Activated T-helper 2 cell treated with anti-CD3 and anti-CD28 coated beads, Interferon-gamma antibody, Interleukin-2, Interleukin-4, amounts not matched to agents 10 μg/mL and 5 μg/mL and 100 μg/mL, durations not matched to agents 14 hours and 24 hours and 36 hours (primary cell): Measurements from ENCODE around the gene RPSA. TPM values are rescaled to one million over a fixed set of nuclear protein-coding genes. Genes with fewer than 3 reads are reported as not detected.
"Not testable (repeated sequence)": the region's sequence is repeated elsewhere in the genome, so short reads cannot be mapped to it uniquely, and the experiment has no call there.

Experiments used
- DNase-seq: peaks from one replicate; pipeline ENCODE4 v3.0.0; 2021; ENCODE audit warnings: low spot score
- H3K27ac Mint-ChIP-seq: one replicate; pipeline ENCODE4 v1.8.0; 2021; ENCODE audit warnings: mixed read lengths
- H3K27me3 Mint-ChIP-seq: one replicate; pipeline ENCODE4 v1.8.0; 2021; ENCODE audit warnings: low read depth, mixed read lengths
- H3K36me3 Mint-ChIP-seq: one replicate; pipeline ENCODE4 v1.8.0; 2021; ENCODE audit warnings: low read depth, mixed read lengths
- H3K4me1 Mint-ChIP-seq: one replicate; pipeline ENCODE4 v1.8.0; 2021; ENCODE audit warnings: low read depth, mixed read lengths
- H3K4me3 Mint-ChIP-seq: one replicate; pipeline ENCODE4 v1.8.0; 2021; ENCODE audit warnings: low read depth, mild to moderate bottlenecking, moderate library complexity, mixed read lengths
- H3K9me3 Mint-ChIP-seq: one replicate; pipeline ENCODE4 v1.8.0; 2021; ENCODE audit warnings: mixed read lengths
- intact Hi-C: fragments of 100-400 bp; cut with micrococcal nuclease; formaldehyde crosslinking; loops from one replicate; pipeline ENCODE4 v1.15.1; 2023
- total RNA-seq: library from RNA; stranded (reverse); gene quantifications from 2 replicates; pipeline ENCODE4 v1.2.3, GENCODE V29; 2022

The RPSA gene
- total RNA-seq, 1 donor from 2014 or later = 2,053 TPM

- intact Hi-C loops, H3K27ac Mint-ChIP-seq, DNase-seq, H3K27me3 Mint-ChIP-seq, H3K4me3 Mint-ChIP-seq, H3K9me3 Mint-ChIP-seq: not testable (repeated sequence)
- Mint-ChIP-seq H3K36me3 (peaks cover 47% of the 10 kb centered on the region), H3K4me1 (peaks cover 20% of the 10 kb centered on the region)
Observed at GRCh38 chr3:39415302-39415701, 8.8 kb downstream of the RPSA start.

GRCh38 chr3:39415983-39416382, 9.5 kb downstream of the RPSA start:
- intact Hi-C loops = no loop called here
- peaks cover 41% of the 10 kb centered on the region for H3K36me3 Mint-ChIP-seq
- H3K9me3 Mint-ChIP-seq = no peaks in the 10 kb centered on the region
- H3K27ac Mint-ChIP-seq = no peak overlapping the region
- no peak for DNase-seq
- peaks cover 17% of the 10 kb centered on the region for H3K4me1 Mint-ChIP-seq
- H3K27me3 Mint-ChIP-seq = peaks cover 11% of the 10 kb centered on the region
- H3K4me3 Mint-ChIP-seq = no peak overlapping the region

GRCh38 chr3:39416998-39417397, 10.5 kb downstream of the RPSA start:
- H3K9me3 Mint-ChIP-seq, DNase-seq, H3K4me3 Mint-ChIP-seq, H3K4me1 Mint-ChIP-seq, intact Hi-C loops, H3K27ac Mint-ChIP-seq: not testable (repeated sequence)
- Mint-ChIP-seq H3K27me3 (peaks cover 14% of the 10 kb centered on the region), H3K36me3 (peaks cover 30% of the 10 kb centered on the region)

- H3K4me1 Mint-ChIP-seq, DNase-seq, intact Hi-C loops, H3K9me3 Mint-ChIP-seq, H3K4me3 Mint-ChIP-seq, H3K27ac Mint-ChIP-seq: not testable (repeated sequence)
- H3K36me3 Mint-ChIP-seq = peaks cover 14% of the 10 kb centered on the region
- peaks cover 14% of the 10 kb centered on the region for H3K27me3 Mint-ChIP-seq
Observed at GRCh38 chr3:39418556-39419225, 12.2 kb downstream of the RPSA start.

GRCh38 chr3:39419742-39420315, 13.3 kb downstream of the RPSA start:
- intact Hi-C loops = no loop called here
- peaks cover 2% of the 10 kb centered on the region for H3K36me3 Mint-ChIP-seq
- no peak overlapping the region for H3K27ac Mint-ChIP-seq
- no peaks in the 10 kb centered on the region for H3K9me3 Mint-ChIP-seq
- peaks cover 14% of the 10 kb centered on the region for H3K27me3 Mint-ChIP-seq
- H3K4me3 Mint-ChIP-seq = no peak overlapping the region
- no peak for DNase-seq
- peaks cover 3% of the 10 kb centered on the region for H3K4me1 Mint-ChIP-seq

- H3K4me1 Mint-ChIP-seq = peaks cover 3% of the 10 kb centered on the region
- no peak for DNase-seq
- H3K27me3 Mint-ChIP-seq = peaks cover 14% of the 10 kb centered on the region
- H3K36me3 Mint-ChIP-seq = no peaks in the 10 kb centered on the region
- H3K4me3 Mint-ChIP-seq = no peak overlapping the region
- H3K27ac Mint-ChIP-seq = no peak overlapping the region
- intact Hi-C loops = no loop called here
- H3K9me3 Mint-ChIP-seq = no peaks in the 10 kb centered on the region
Observed at GRCh38 chr3:39420543-39420942, 14.0 kb downstream of the RPSA start.

GRCh38 chr3:39423436-39423970, 17.0 kb downstream of the RPSA start:
- Mint-ChIP-seq H3K4me1 (peaks cover 2% of the 10 kb centered on the region), H3K9me3 (no peaks in the 10 kb centered on the region), H3K27me3 (peaks cover 12% of the 10 kb centered on the region), H3K36me3 (no peaks in the 10 kb centered on the region), H3K27ac (no peak overlapping the region), H3K4me3 (no peak overlapping the region)
- intact Hi-C loops = no loop called here
- DNase-seq = no peak

GRCh38 chr3:39426312-39426711, 19.8 kb downstream of the RPSA start:
- Mint-ChIP-seq H3K36me3 (no peaks in the 10 kb centered on the region), H3K27me3 (peaks cover 4% of the 10 kb centered on the region), H3K27ac (no peak overlapping the region), H3K4me3 (no peak overlapping the region), H3K9me3 (no peaks in the 10 kb centered on the region), H3K4me1 (no peaks in the 10 kb centered on the region)
- DNase-seq = no peak
- intact Hi-C loops = no loop called here

GRCh38 chr3:39427506-39427905, 21.0 kb downstream of the RPSA start:
- no peaks in the 10 kb centered on the region for H3K36me3 Mint-ChIP-seq
- intact Hi-C loops = no loop called here
- no peaks in the 10 kb centered on the region for H3K9me3 Mint-ChIP-seq
- no peak for DNase-seq
- H3K4me1 Mint-ChIP-seq = no peaks in the 10 kb centered on the region
- no peak overlapping the region for H3K27ac Mint-ChIP-seq
- H3K27me3 Mint-ChIP-seq = peaks cover 4% of the 10 kb centered on the region
- H3K4me3 Mint-ChIP-seq = no peak overlapping the region

- Mint-ChIP-seq H3K9me3 (no peaks in the 10 kb centered on the region), H3K27ac (no peak overlapping the region), H3K4me1 (no peaks in the 10 kb centered on the region), H3K27me3 (peaks cover 4% of the 10 kb centered on the region), H3K4me3 (no peak overlapping the region), H3K36me3 (no peaks in the 10 kb centered on the region)
- intact Hi-C loops = no loop called here
- no peak for DNase-seq
Observed at GRCh38 chr3:39428745-39429201, 22.3 kb downstream of the RPSA start.

GRCh38 chr3:39429466-39429865, 22.9 kb downstream of the RPSA start:
- H3K27me3 Mint-ChIP-seq = peaks cover 4% of the 10 kb centered on the region
- no peaks in the 10 kb centered on the region for H3K36me3 Mint-ChIP-seq
- no peak overlapping the region for H3K4me3 Mint-ChIP-seq
- H3K9me3 Mint-ChIP-seq = no peaks in the 10 kb centered on the region
- DNase-seq = no peak
- no peaks in the 10 kb centered on the region for H3K4me1 Mint-ChIP-seq
- H3K27ac Mint-ChIP-seq = no peak overlapping the region
- intact Hi-C loops = no loop called here

GRCh38 chr3:39432342-39432741, 25.8 kb downstream of the RPSA start:
- intact Hi-C loops = no loop called here
- H3K9me3 Mint-ChIP-seq = no peaks in the 10 kb centered on the region
- no peak overlapping the region for H3K4me3 Mint-ChIP-seq
- no peaks in the 10 kb centered on the region for H3K4me1 Mint-ChIP-seq
- H3K27me3 Mint-ChIP-seq = peaks cover 4% of the 10 kb centered on the region
- H3K27ac Mint-ChIP-seq = no peak overlapping the region
- no peak for DNase-seq
- no peaks in the 10 kb centered on the region for H3K36me3 Mint-ChIP-seq

GRCh38 chr3:39433642-39434041, 27.1 kb downstream of the RPSA start:
- intact Hi-C loops = no loop called here
- H3K4me3 Mint-ChIP-seq = no peak overlapping the region
- no peaks in the 10 kb centered on the region for H3K9me3 Mint-ChIP-seq
- H3K27ac Mint-ChIP-seq = no peak overlapping the region
- H3K4me1 Mint-ChIP-seq = no peaks in the 10 kb centered on the region
- peaks cover 4% of the 10 kb centered on the region for H3K27me3 Mint-ChIP-seq
- no peaks in the 10 kb centered on the region for H3K36me3 Mint-ChIP-seq
- no peak for DNase-seq
